ENCODE results near the gene EFTUD2.

DNA sequence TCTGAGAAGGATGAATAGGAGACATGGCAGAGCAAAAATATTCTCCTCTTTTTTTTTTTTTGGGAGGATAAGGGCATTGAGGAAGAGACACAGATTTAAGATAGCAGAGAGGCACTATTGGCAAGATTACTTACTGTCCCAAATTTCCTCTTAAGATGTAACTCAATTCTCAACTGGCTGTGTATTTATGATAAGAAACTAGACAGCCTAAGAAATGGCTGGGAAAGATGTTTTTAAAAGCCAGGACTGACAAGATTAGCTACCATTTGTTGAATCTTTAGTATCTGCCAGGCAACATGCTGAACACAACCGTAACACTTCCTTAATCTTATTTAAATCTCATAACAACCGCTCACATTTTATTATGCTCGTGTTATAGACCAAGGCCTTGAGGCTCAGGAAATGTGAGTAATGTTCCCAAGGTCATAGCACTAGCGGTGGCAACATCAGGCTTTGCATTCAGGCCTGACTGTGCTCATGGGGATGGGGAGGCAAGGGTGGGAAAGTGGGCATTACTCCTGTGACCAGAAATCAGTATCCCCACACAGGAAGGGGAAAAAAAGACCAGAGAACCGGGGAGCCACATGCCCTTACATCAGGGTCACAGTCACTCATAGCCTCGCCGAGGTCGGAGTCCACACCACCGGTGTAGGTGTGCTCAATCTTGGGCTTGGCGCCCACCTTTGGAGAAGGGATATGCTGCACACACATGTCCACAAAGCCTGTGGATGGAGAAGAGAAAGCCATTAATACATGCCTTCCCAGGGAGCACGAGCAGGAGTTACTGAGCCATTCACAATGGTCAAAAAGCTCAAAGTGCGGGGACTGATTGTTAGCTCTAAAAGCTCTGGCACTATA is 36.0 kb downstream of the EFTUD2 start:
- no peak for TF ChIP-seq CREB1 (CRISPR knock-in tag; IDR thresholded peaks at IDR 0.05)
- TF ChIP-seq, protein P1, sequence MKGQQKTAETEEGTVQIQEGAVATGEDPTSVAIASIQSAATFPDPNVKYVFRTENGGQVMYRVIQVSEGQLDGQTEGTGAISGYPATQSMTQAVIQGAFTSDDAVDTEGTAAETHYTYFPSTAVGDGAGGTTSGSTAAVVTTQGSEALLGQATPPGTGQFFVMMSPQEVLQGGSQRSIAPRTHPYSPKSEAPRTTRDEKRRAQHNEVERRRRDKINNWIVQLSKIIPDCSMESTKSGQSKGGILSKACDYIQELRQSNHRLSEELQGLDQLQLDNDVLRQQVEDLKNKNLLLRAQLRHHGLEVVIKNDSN (CRISPR knock-in tag; IDR thresholded peaks at IDR 0.05), result no peak
- TF ChIP-seq, protein P2, sequence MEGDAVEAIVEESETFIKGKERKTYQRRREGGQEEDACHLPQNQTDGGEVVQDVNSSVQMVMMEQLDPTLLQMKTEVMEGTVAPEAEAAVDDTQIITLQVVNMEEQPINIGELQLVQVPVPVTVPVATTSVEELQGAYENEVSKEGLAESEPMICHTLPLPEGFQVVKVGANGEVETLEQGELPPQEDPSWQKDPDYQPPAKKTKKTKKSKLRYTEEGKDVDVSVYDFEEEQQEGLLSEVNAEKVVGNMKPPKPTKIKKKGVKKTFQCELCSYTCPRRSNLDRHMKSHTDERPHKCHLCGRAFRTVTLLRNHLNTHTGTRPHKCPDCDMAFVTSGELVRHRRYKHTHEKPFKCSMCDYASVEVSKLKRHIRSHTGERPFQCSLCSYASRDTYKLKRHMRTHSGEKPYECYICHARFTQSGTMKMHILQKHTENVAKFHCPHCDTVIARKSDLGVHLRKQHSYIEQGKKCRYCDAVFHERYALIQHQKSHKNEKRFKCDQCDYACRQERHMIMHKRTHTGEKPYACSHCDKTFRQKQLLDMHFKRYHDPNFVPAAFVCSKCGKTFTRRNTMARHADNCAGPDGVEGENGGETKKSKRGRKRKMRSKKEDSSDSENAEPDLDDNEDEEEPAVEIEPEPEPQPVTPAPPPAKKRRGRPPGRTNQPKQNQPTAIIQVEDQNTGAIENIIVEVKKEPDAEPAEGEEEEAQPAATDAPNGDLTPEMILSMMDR (IDR thresholded peaks at IDR 0.05), result no peak
- TF ChIP-seq ATF1 (CRISPR knock-in tag; IDR thresholded peaks at IDR 0.05), result no peak
- TF ChIP-seq, protein P3, sequence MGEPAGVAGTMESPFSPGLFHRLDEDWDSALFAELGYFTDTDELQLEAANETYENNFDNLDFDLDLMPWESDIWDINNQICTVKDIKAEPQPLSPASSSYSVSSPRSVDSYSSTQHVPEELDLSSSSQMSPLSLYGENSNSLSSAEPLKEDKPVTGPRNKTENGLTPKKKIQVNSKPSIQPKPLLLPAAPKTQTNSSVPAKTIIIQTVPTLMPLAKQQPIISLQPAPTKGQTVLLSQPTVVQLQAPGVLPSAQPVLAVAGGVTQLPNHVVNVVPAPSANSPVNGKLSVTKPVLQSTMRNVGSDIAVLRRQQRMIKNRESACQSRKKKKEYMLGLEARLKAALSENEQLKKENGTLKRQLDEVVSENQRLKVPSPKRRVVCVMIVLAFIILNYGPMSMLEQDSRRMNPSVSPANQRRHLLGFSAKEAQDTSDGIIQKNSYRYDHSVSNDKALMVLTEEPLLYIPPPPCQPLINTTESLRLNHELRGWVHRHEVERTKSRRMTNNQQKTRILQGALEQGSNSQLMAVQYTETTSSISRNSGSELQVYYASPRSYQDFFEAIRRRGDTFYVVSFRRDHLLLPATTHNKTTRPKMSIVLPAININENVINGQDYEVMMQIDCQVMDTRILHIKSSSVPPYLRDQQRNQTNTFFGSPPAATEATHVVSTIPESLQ (CRISPR knock-in tag; IDR thresholded peaks at IDR 0.05), result no peak
- TF ChIP-seq ZNF121 (CRISPR knock-in tag; IDR thresholded peaks at IDR 0.05), result no peak
- TF ChIP-seq ZNF317 (CRISPR knock-in tag; IDR thresholded peaks at IDR 0.05; ENCODE audit: borderline replicate concordance, low read depth), result no peak
- TF ChIP-seq GTF2I (CRISPR knock-in tag; conservative IDR thresholded peaks at IDR 0.05), result no peak

Measured in WTC11 (cell line).